SK-N-SH (cell line): Measurements from ENCODE around the gene ADAMTS10. TPM values are rescaled to one million over a fixed set of nuclear protein-coding genes. Genes with fewer than 3 reads are reported as not detected.

Experiments
- CTCF ChIA-PET: fragments of 300-600, 350-600 bp; formaldehyde crosslinking; extraction: SDS; loops from one replicate; lab custom pipeline; 2021; lab: Yijun Ruan, JAX
- POLR2A ChIA-PET: fragments of 350-600 bp; sonication (Branson Sonifier 250); formaldehyde crosslinking; extraction: SDS; loops from one replicate; lab custom pipeline; 2020; ENCODE audit warnings: antibody characterized with exemption, inconsistent platforms; lab: Yijun Ruan, JAX
- DNase-seq: peaks from one replicate; pipeline ENCODE4 v3.0.0; 2012
- H2AFZ ChIP-seq: fragments of 200-600 bp; sonication (generic); 2 replicates; pipeline ENCODE4 v1.8.1; 2016; ENCODE audit warnings: antibody characterized with exemption, mild to moderate bottlenecking, low read depth
- H3F3A ChIP-seq: fragments of 200-600 bp; sonication (generic); replicated peaks from 2 replicates; pipeline ENCODE3; 2016; ENCODE audit warnings: antibody characterized with exemption, mild to moderate bottlenecking; ENCODE audit not compliant: insufficient read depth
- H3K27ac ChIP-seq, 2 experiments: fragments of 200-500 bp in 1 of 2; fragments of 200-600 bp in 1 of 2; sonication (Bioruptor generic) in 1 of 2; sonication (generic), shearing (Covaris generic) in 1 of 2; 2 replicates each; pipeline versions ENCODE4 v1.5.1 to v1.6.1; 2014 to 2016; ENCODE audit warnings: low read depth in 2 of 2, inconsistent platforms in 1 of 2, low read length in 1 of 2, mild to moderate bottlenecking in 1 of 2, mixed read lengths in 1 of 2
- H3K27me3 ChIP-seq: fragments of 200-600 bp; sonication (generic), shearing (Covaris generic); 2 replicates; pipeline ENCODE4 v1.6.1; 2016; ENCODE audit warnings: mixed run types; ENCODE audit not compliant: insufficient read depth
- H3K36me3 ChIP-seq, 2 experiments: fragments of 200-500 bp in 1 of 2; fragments of 200-600 bp in 1 of 2; sonication (Bioruptor generic) in 1 of 2; sonication (generic) in 1 of 2; replicated peaks in 1 of 2; 2 replicates each; pipeline versions ENCODE3 to v1.5.1; 2014 to 2016; ENCODE audit warnings: low read length in 1 of 2, mild to moderate bottlenecking in 1 of 2; ENCODE audit not compliant: insufficient read depth in 2 of 2, control insufficient read depth in 1 of 2
- H3K4me1 ChIP-seq, 2 experiments: fragments of 200-500 bp in 1 of 2; fragments of 200-600 bp in 1 of 2; sonication (Bioruptor generic) in 1 of 2; sonication (generic), shearing (Covaris generic) in 1 of 2; 2 replicates each; pipeline versions ENCODE4 v1.5.1 to v1.6.1; 2014 to 2016; ENCODE audit warnings: low read depth in 1 of 2, low read length in 1 of 2, mixed run types in 1 of 2; ENCODE audit not compliant: insufficient read depth in 2 of 2, control insufficient read depth in 1 of 2
- H3K4me2 ChIP-seq: fragments of 200-600 bp; sonication (generic), shearing (Covaris generic); 2 replicates; pipeline ENCODE4 v1.6.1; 2017; ENCODE audit warnings: mixed run types
- H3K4me3 ChIP-seq, 2 experiments: fragments of 200-500 bp in 1 of 2; fragments of 200-600 bp in 1 of 2; sonication (Bioruptor generic) in 1 of 2; sonication (generic), shearing (Covaris generic) in 1 of 2; 2 replicates each; pipeline versions ENCODE4 v1.5.1 to v1.8.1; 2014 to 2016; ENCODE audit warnings: low read depth in 2 of 2, inconsistent platforms in 1 of 2, low read length in 1 of 2, mild to moderate bottlenecking in 1 of 2, mixed read lengths in 1 of 2, moderate library complexity in 1 of 2
- H3K79me2 ChIP-seq: fragments of 200-600 bp; sonication (generic); 2 replicates; pipeline ENCODE4 v1.8.1; 2017; ENCODE audit warnings: mild to moderate bottlenecking; ENCODE audit not compliant: insufficient read depth
- H3K9ac ChIP-seq: fragments of 200-600 bp; sonication (generic); 2 replicates; pipeline ENCODE4 v1.6.1; 2017; ENCODE audit warnings: mixed run types
- H3K9me2 ChIP-seq: fragments of 200-600 bp; sonication (generic); 2 replicates; pipeline ENCODE4 v1.6.1; 2017; ENCODE audit warnings: mixed run types
- H3K9me3 ChIP-seq: fragments of 200-600 bp; sonication (generic); 2 replicates; pipeline ENCODE4 v1.6.1; 2017; ENCODE audit warnings: mixed run types, mild to moderate bottlenecking, moderate library complexity
- H4K20me1 ChIP-seq: fragments of 200-600 bp; sonication (generic); 2 replicates; pipeline ENCODE4 v1.6.1; 2017; ENCODE audit warnings: mild to moderate bottlenecking, mixed run types; ENCODE audit not compliant: insufficient read depth
- ELF1 ChIP-seq: IDR thresholded peaks from 2 replicates; pipeline ENCODE4 v1.4.0; 2012
- EZH2phosphoT487 ChIP-seq: fragments of 200-600 bp; sonication (generic); IDR thresholded peaks from 2 replicates; pipeline ENCODE4 v1.6.1; 2017; ENCODE audit warnings: low read depth, mixed run types, mild to moderate bottlenecking, antibody characterized with exemption, moderate library complexity, borderline replicate concordance
- GABPA ChIP-seq: IDR thresholded peaks from 2 replicates; pipeline ENCODE4 v1.4.0; 2012; ENCODE audit warnings: low read depth, mild to moderate bottlenecking
- GATA2 ChIP-seq: sonication (generic); formaldehyde crosslinking; IDR thresholded peaks from 2 replicates; pipeline ENCODE4 v1.5.0; 2020; ENCODE audit warnings: mild to moderate bottlenecking, missing genetic modification reagents
- IRF3 ChIP-seq: fragments of 150-350 bp; IDR thresholded peaks from 2 replicates; pipeline ENCODE4 v1.6.1; 2016; ENCODE audit warnings: mild to moderate bottlenecking, low read depth, low read length
- JUND ChIP-seq: IDR thresholded peaks from 2 replicates; pipeline ENCODE4 v1.4.0; 2012
- POLR2AphosphoS5 ChIP-seq: IDR thresholded peaks from 2 replicates; pipeline ENCODE4 v1.6.1; 2012; ENCODE audit warnings: low read depth, low read length
- RAD21 ChIP-seq: IDR thresholded peaks from 2 replicates; pipeline ENCODE4 v1.6.1; 2012; ENCODE audit warnings: mild to moderate bottlenecking, low read length
- RCOR1 ChIP-seq: fragments of 150-350 bp; IDR thresholded peaks from 2 replicates; pipeline ENCODE4 v1.6.1; 2017; ENCODE audit warnings: antibody characterized with exemption, low read length
- REST ChIP-seq: IDR thresholded peaks from 2 replicates; pipeline ENCODE4 v1.6.1; 2012; ENCODE audit warnings: mild to moderate bottlenecking, low read depth, low read length, moderate library complexity
- RFX5 ChIP-seq: IDR thresholded peaks from 2 replicates; pipeline ENCODE4 v1.6.1; 2012; ENCODE audit warnings: mild to moderate bottlenecking, improper control_type of control experiment, low read length
- RXRA ChIP-seq: IDR thresholded peaks from 2 replicates; pipeline ENCODE4 v1.4.0; 2012; ENCODE audit warnings: low read depth, mild to moderate bottlenecking, borderline replicate concordance
- SIN3A ChIP-seq: IDR thresholded peaks from 2 replicates; pipeline ENCODE4 v1.6.1; 2012; ENCODE audit warnings: low read depth, mild to moderate bottlenecking, low read length, moderate library complexity, borderline replicate concordance
- TAF1 ChIP-seq: IDR thresholded peaks from 2 replicates; pipeline ENCODE4 v1.6.1; 2012; ENCODE audit warnings: low read depth, mild to moderate bottlenecking, low read length, moderate library complexity, borderline replicate concordance
- TCF12 ChIP-seq: IDR thresholded peaks from 2 replicates; pipeline ENCODE4 v1.4.0; 2012
- TEAD4 ChIP-seq: IDR thresholded peaks from 2 replicates; pipeline ENCODE4 v1.4.0; 2012; ENCODE audit warnings: mild to moderate bottlenecking, borderline replicate concordance; ENCODE audit not compliant: insufficient read depth
- ZBTB33 ChIP-seq: IDR thresholded peaks from 2 replicates; pipeline ENCODE4 v1.4.0; 2012; ENCODE audit warnings: low read depth, borderline replicate concordance
- WGBS: methylation state at CpG from one replicate; pipeline ENCODE4 v1.1.6; 2017; ENCODE audit warnings: low lambda C conversion rate; 5-methylcytosine and 5-hydroxymethylcytosine counted together
- polyA plus RNA-seq, 3 experiments: library from polyadenylated mRNA; depleted of rRNA; stranded (reverse); fragments of >200 nt; gene quantifications; 2 replicates each; pipeline ENCODE4 v1.2.3, GENCODE V29; 2012

The ADAMTS10 gene
- polyA plus RNA-seq, 1 of the 3 experiments (the other 2 are of a cell fraction), result 3.6 TPM

GRCh38 chr19:8532225-8532624, 78.3 kb downstream of the ADAMTS10 start:
- no peaks in the 10 kb centered on the region; the same call in 1 of the 2 replicates for H3K27me3 ChIP-seq
- no peak overlapping the region for H3K4me3 ChIP-seq
- no peaks in the 10 kb centered on the region for H3K9me3 ChIP-seq
- WGBS, result 35% methylated on average over 2 of the region's 2 CpGs
- H2AFZ ChIP-seq, result no peak overlapping the region
- H3K79me2 ChIP-seq, result no peaks in the 10 kb centered on the region
- no peak for TF ChIP-seq RCOR1
- no peak for TF ChIP-seq TCF12
- no peak for TF ChIP-seq GABPA
- TF ChIP-seq JUND, result no peak
- TF ChIP-seq RXRA, result no peak
- no peak for TF ChIP-seq ELF1
- TF ChIP-seq POLR2AphosphoS5, result no peak
- TF ChIP-seq ZBTB33, result no peak
- no peak for TF ChIP-seq GATA2 (CRISPR knock-in tag)
- no peak for TF ChIP-seq EZH2phosphoT487
- no peak for TF ChIP-seq RAD21
- TF ChIP-seq TAF1, result no peak
- TF ChIP-seq RFX5, result no peak
- no peak for TF ChIP-seq IRF3
- no peak for TF ChIP-seq TEAD4
- no peak for TF ChIP-seq SIN3A
- no peak for TF ChIP-seq REST
- peaks cover 12% of the 10 kb centered on the region for H3F3A ChIP-seq
- H4K20me1 ChIP-seq, result peaks cover 14% of the 10 kb centered on the region
- DNase-seq, result no peak
- no peak overlapping the region for H3K9ac ChIP-seq
- H3K4me2 ChIP-seq, result no peak overlapping the region
- H3K36me3 ChIP-seq, result no peaks in the 10 kb centered on the region
- H3K9me2 ChIP-seq, result no peaks in the 10 kb centered on the region
- H3K27ac ChIP-seq, result no peak overlapping the region
- POLR2A ChIA-PET, result no interaction called here
- CTCF ChIA-PET, result interaction anchor here (0.7 kb wide), 1 partner anchor 46 kb away, joined by 3 read pairs; no protein-coding TSS in a partner anchor
- H3K4me1 ChIP-seq, result peaks cover 0 to 2% of the 10 kb centered on the region in 2 experiments; a peak in 1 of 4 replicates
